K562 (cell line): ENCODE data around the gene LPIN3. TPM values are rescaled to one million over a fixed set of nuclear protein-coding genes. Genes with fewer than 3 reads are reported as not detected.

ENCODE experiments used
- ATAC-seq: fragments of 200-7000 bp; cut with Tn5 transposase; 3 replicates; pipeline ENCODE4 v1.9.1; 2020; ENCODE audit warnings: moderate library complexity
- BruUV-seq: library from RNA; stranded (reverse); fragments of 400-500 nt; replicated peaks from 2 replicates; lab custom pipeline; 2021; lab: Mats Ljungman, UMichigan
- CTCF ChIA-PET: fragments of 300-600 bp; formaldehyde crosslinking; extraction: SDS; loops from one replicate; lab custom pipeline; 2021; ENCODE audit warnings: low intra/inter-chr PET ratio; lab: Yijun Ruan, JAX
- POLR2A ChIA-PET: fragments of 300-600, 350-650 bp; sonication (Branson Sonifier 250); formaldehyde crosslinking; extraction: SDS; loops from one replicate; lab custom pipeline; 2021; ENCODE audit warnings: antibody characterized with exemption, inconsistent platforms; lab: Yijun Ruan, JAX
- DNase-seq, 4 experiments: peaks; one replicate each; pipeline versions ENCODE4 v3.0.0 to v3.0.0-alpha.2; 2011 to 2018; ENCODE audit warnings: low spot score in 3 of 4, mixed read lengths in 3 of 4; ENCODE audit errors: extremely low read depth in 1 of 4
- FAIRE-seq: peaks from 2 replicates; lab custom pipeline; 2011; peaks lifted over from hg19 to GRCh38; lab: Jason Lieb, UNC
- H2AFZ ChIP-seq: 2 replicates; pipeline ENCODE4 v1.6.0; 2011; ENCODE audit warnings: low read depth, low read length, control low read depth, inconsistent platforms
- H3K27ac ChIP-seq: fragments of 200-600 bp; 3 replicates; pipeline ENCODE4 v1.8.0; 2011; ENCODE audit warnings: low read depth, mild to moderate bottlenecking, control low read depth, inconsistent platforms, low read length, moderate library complexity, mixed read lengths; ENCODE audit errors: extremely low read depth
- H3K27me3 ChIP-seq, 2 experiments: fragments of 300-600 bp in 1 of 2; 2 replicates in 1 of 2; 3 replicates in 1 of 2; pipeline versions ENCODE4 v1.6.0 to v1.8.0; 2011; ENCODE audit warnings: inconsistent platforms in 2 of 2, low read length in 2 of 2, mild to moderate bottlenecking in 1 of 2, mixed read lengths in 1 of 2, moderate library complexity in 1 of 2; ENCODE audit not compliant: control insufficient read depth in 2 of 2, insufficient read depth in 2 of 2
- H3K36me3 ChIP-seq: fragments of 300-600 bp; 3 replicates; pipeline ENCODE4 v1.8.0; 2011; ENCODE audit warnings: mild to moderate bottlenecking, low read length, inconsistent platforms; ENCODE audit not compliant: control insufficient read depth, insufficient read depth
- H3K4me1 ChIP-seq, 2 experiments: fragments of 200-600 bp in 1 of 2; replicated peaks in 1 of 2; 2 replicates in 1 of 2; 3 replicates in 1 of 2; pipeline versions ENCODE4 v1.5.1 to v1.8.0; 2011; ENCODE audit warnings: inconsistent platforms in 2 of 2, low read length in 2 of 2, mild to moderate bottlenecking in 1 of 2, mixed read lengths in 1 of 2, moderate library complexity in 1 of 2; ENCODE audit not compliant: control insufficient read depth in 2 of 2, insufficient read depth in 2 of 2
- H3K4me2 ChIP-seq: 2 replicates; pipeline ENCODE4 v1.6.1; 2011; ENCODE audit warnings: low read length, control low read depth, inconsistent platforms, mixed read lengths; ENCODE audit not compliant: insufficient read depth
- H3K4me3 ChIP-seq: fragments of 200-600 bp; sonication (generic), shearing (Covaris generic); 2 replicates; pipeline ENCODE4 v1.5.1; 2016; ENCODE audit warnings: control low read depth, inconsistent platforms
- H3K79me2 ChIP-seq: fragments of 200-600 bp; 3 replicates; pipeline ENCODE4 v1.8.0; 2011; ENCODE audit warnings: low read length, inconsistent platforms; ENCODE audit not compliant: control insufficient read depth, insufficient read depth
- H3K9ac ChIP-seq, 2 experiments: 2 replicates each; pipeline versions ENCODE4 v1.6.0 to v1.6.1; 2011; ENCODE audit warnings: low read depth in 2 of 2, low read length in 2 of 2, control low read depth in 1 of 2, inconsistent platforms in 1 of 2, mild to moderate bottlenecking in 1 of 2, mixed read lengths in 1 of 2; ENCODE audit not compliant: insufficient read depth in 1 of 2
- H3K9me1 ChIP-seq: one replicate; pipeline ENCODE4 v1.6.0; 2011; ENCODE audit warnings: inconsistent platforms, mild to moderate bottlenecking, low read length, moderate library complexity; ENCODE audit not compliant: control insufficient read depth, insufficient read depth
- H3K9me3 ChIP-seq: replicated peaks from 2 replicates; pipeline ENCODE4 v1.5.1; 2011; ENCODE audit warnings: low read depth, low read length, inconsistent platforms; ENCODE audit not compliant: control insufficient read depth, insufficient read depth
- H4K20me1 ChIP-seq: replicated peaks from 2 replicates; pipeline ENCODE4 v1.6.1; 2011; ENCODE audit warnings: low read length, inconsistent platforms, mixed read lengths; ENCODE audit not compliant: control insufficient read depth, insufficient read depth
- ARID2 ChIP-seq: fragments of 450-650 bp; IDR thresholded peaks from 2 replicates; pipeline ENCODE4 v1.6.1; 2017; ENCODE audit warnings: antibody characterized with exemption, mild to moderate bottlenecking
- BRD9 ChIP-seq: fragments of 450-650 bp; IDR thresholded peaks from 2 replicates; pipeline ENCODE4 v1.6.1; 2018; ENCODE audit warnings: low read depth; ENCODE audit not compliant: partially characterized antibody
- CCNT2 ChIP-seq: IDR thresholded peaks from 2 replicates; pipeline ENCODE4 v1.6.1; 2011; ENCODE audit warnings: borderline replicate concordance, low read depth, mild to moderate bottlenecking, moderate library complexity, mixed read lengths, low read length; ENCODE audit not compliant: insufficient read length; ENCODE audit errors: extremely low read depth
- CEBPB ChIP-seq: fragments of 450-650 bp; IDR thresholded peaks from 2 replicates; pipeline ENCODE4 v1.6.1; 2016; ENCODE audit warnings: missing genetic modification characterization, missing compliant biosample characterization
- CREB1 ChIP-seq, 2 experiments: sonication (generic) in 1 of 2; formaldehyde crosslinking in 1 of 2; IDR thresholded peaks; 2 replicates each; pipeline versions ENCODE4 v1.6.1 to v1.8.0; 2012 to 2022; ENCODE audit warnings: inconsistent platforms in 1 of 2, mild to moderate bottlenecking in 1 of 2, missing genetic modification reagents in 1 of 2, moderate library complexity in 1 of 2
- E2F3 ChIP-seq: fragments of 250-450 bp; sonication (Bioruptor Pico); IDR thresholded peaks from 2 replicates; pipeline ENCODE4 v1.4.0; 2020; ENCODE audit warnings: mild to moderate bottlenecking
- ELF1 ChIP-seq: fragments of 200-800 bp; sonication (Bioruptor generic); IDR thresholded peaks from 2 replicates; pipeline ENCODE4 v1.6.1; 2016; ENCODE audit warnings: missing genetic modification characterization, missing compliant biosample characterization
- ELF2 ChIP-seq: fragments of 250-450 bp; sonication (Bioruptor Pico); IDR thresholded peaks from 2 replicates; pipeline ENCODE4 v1.5.0; 2021; ENCODE audit warnings: mild to moderate bottlenecking
- ETS2 ChIP-seq: IDR thresholded peaks from 2 replicates; pipeline ENCODE4 v1.6.1; 2016; ENCODE audit warnings: borderline replicate concordance, missing genetic modification characterization, mild to moderate bottlenecking, moderate library complexity, missing compliant biosample characterization; ENCODE audit not compliant: poor library complexity, severe bottlenecking
- NCOR1 ChIP-seq: fragments of 450-650 bp; IDR thresholded peaks from 2 replicates; pipeline ENCODE4 v1.6.1; 2016; ENCODE audit warnings: mild to moderate bottlenecking, moderate library complexity
- NR1H2 ChIP-seq: sonication (generic); formaldehyde crosslinking; IDR thresholded peaks from 2 replicates; pipeline ENCODE4 v1.4.0; 2020; ENCODE audit warnings: mild to moderate bottlenecking, missing genetic modification reagents
- PRMT5 ChIP-seq: sonication (generic); formaldehyde crosslinking; IDR thresholded peaks from 2 replicates; pipeline ENCODE4 v1.5.0; 2020; ENCODE audit warnings: missing genetic modification reagents
- RHOXF2B ChIP-seq: fragments of 250-450 bp; sonication (Bioruptor Pico); conservative IDR thresholded peaks from 2 replicates; pipeline ENCODE4 v1.5.1; 2021
- SMAD1 ChIP-seq: fragments of 150-350 bp; IDR thresholded peaks from 2 replicates; pipeline ENCODE4 v1.6.1; 2014; ENCODE audit warnings: low read length, low read depth; ENCODE audit not compliant: partially characterized antibody
- ZKSCAN3 ChIP-seq: fragments of 250-450 bp; sonication (Bioruptor Pico); IDR thresholded peaks from 2 replicates; pipeline ENCODE4 v1.4.0; 2020
- ZNF133 ChIP-seq: fragments of 250-450 bp; sonication (Bioruptor Pico); IDR thresholded peaks from 2 replicates; pipeline ENCODE4 v1.4.0; 2020; ENCODE audit warnings: mild to moderate bottlenecking
- ZNF134 ChIP-seq: fragments of 250-450 bp; sonication (Bioruptor Pico); conservative IDR thresholded peaks from 2 replicates; pipeline ENCODE4 v1.4.0; 2020
- ZNF253 ChIP-seq: fragments of 250-450 bp; sonication (Bioruptor Pico); conservative IDR thresholded peaks from 2 replicates; pipeline ENCODE4 v1.6.1; 2021; ENCODE audit warnings: mild to moderate bottlenecking
- ZNF354B ChIP-seq: fragments of 250-450 bp; sonication (Bioruptor Pico); IDR thresholded peaks from 2 replicates; pipeline ENCODE4 v1.4.0; 2020
- ZNF830 ChIP-seq: fragments of 250-450 bp; sonication (Bioruptor Pico); IDR thresholded peaks from 2 replicates; pipeline ENCODE4 v1.5.0; 2021; ENCODE audit warnings: mild to moderate bottlenecking
- WGBS: fragments of 100-300 bp; shearing (Covaris generic); methylation state at CpG from one replicate; pipeline ENCODE4 v1.1.6; 2016; ENCODE audit warnings: low coverage, mixed read lengths; ENCODE audit not compliant: insufficient coverage; ENCODE audit errors: missing lambda C conversion rate; 5-methylcytosine and 5-hydroxymethylcytosine counted together
- in situ Hi-C: fragments of 300-500 bp; cut with MboI; formaldehyde crosslinking; loops from 4 replicates; pipeline ENCODE4 v1.15.0; 2018; ENCODE audit warnings: inconsistent platforms, mixed read lengths
- intact Hi-C: fragments of 100-400 bp; cut with micrococcal nuclease; formaldehyde crosslinking; loops from 2 replicates; pipeline ENCODE4 v1.14.2; 2022
- polyA plus RNA-seq, 8 experiments: library from polyadenylated mRNA; depleted of rRNA in 4 of 8; stranded (reverse) in 5 of 8; unstranded in 3 of 8; fragments of >200 nt; fragmentation: Nextera tagmentation in 2 of 8; fragmentation: Illumina TruSeq in 1 of 8; extraction: Ambion mirVana in 2 of 8; extraction: Trizol in 1 of 8; gene quantifications; 2 replicates each; pipeline versions ENCODE4 v1.2.1 to v1.2.3, GENCODE V29; 2011 to 2014; ENCODE audit warnings: inconsistent platforms in 1 of 8, missing spikeins in 1 of 8
- total RNA-seq, 7 experiments: library from RNA; depleted of rRNA in 6 of 7; stranded (reverse); fragments of >200 nt in 6 of 7; fragmentation: Illumina TruSeq in 2 of 7; extraction: Trizol in 2 of 7; gene quantifications; 2 replicates each; pipeline versions ENCODE4 v1.2.1 to v1.2.3, GENCODE V29; 2011 to 2021; ENCODE audit warnings: low replicate concordance in 1 of 7

Gene LPIN3
- total and polyA plus RNA-seq, 9 of the 15 experiments (the other 6 are each of a cell fraction or from before 2014, with no cell fraction given) = 2.2 to 10.4 (median 5.9) TPM

- TF ChIP-seq SMAD1 (no peak), ZNF133 (CRISPR knock-in tag) (no peak), PRMT5 (CRISPR knock-in tag) (no peak)
- TF ChIP-seq, all 486 proteins: peak for 0
Measured at GRCh38 chr20:41405436-41405835, 64.8 kb downstream of the LPIN3 start (continued).

GRCh38 chr20:41406353-41406752 is 65.7 kb downstream of the LPIN3 start:
- TF ChIP-seq NR1H2 (CRISPR knock-in tag) (no peak), ZNF134 (CRISPR knock-in tag) (no peak), ZNF253 (CRISPR knock-in tag) (no peak), ZNF830 (CRISPR knock-in tag) (no peak), ELF2 (CRISPR knock-in tag) (no peak), CREB1 (IDR thresholded peaks at IDR 0.05) (no peak), CREB1 (CRISPR knock-in tag; IDR thresholded peaks at IDR 0.05) (no peak), ELF1 (tag) (no peak), CEBPB (tag) (no peak), ARID2 (no peak), NCOR1 (no peak), E2F3 (CRISPR knock-in tag) (no peak), ZNF354B (CRISPR knock-in tag) (no peak), CCNT2 (no peak), BRD9 (no peak), RHOXF2B (CRISPR knock-in tag) (no peak), ZKSCAN3 (CRISPR knock-in tag) (no peak), ETS2 (tag) (no peak)
- Histone ChIP-seq H3K9me3 (no peaks in the 10 kb centered on the region), H3K9me1 (no peaks in the 10 kb centered on the region), H2AFZ (no peak overlapping the region), H3K9ac (no peak overlapping the region), H3K36me3 (peaks cover 56% of the 10 kb centered on the region; the same call in 2 of the 3 replicates), H3K4me3 (no peak overlapping the region), H4K20me1 (no peaks in the 10 kb centered on the region; the same call in 1 of the 2 replicates), H3K4me1 (peaks cover 0 to 4% of the 10 kb centered on the region in 2 experiments; a peak in 3 of 5 replicates), H3K79me2 (no peaks in the 10 kb centered on the region), H3K27me3 (no peaks in the 10 kb centered on the region), H3K27ac (no peak overlapping the region), H3K4me2 (no peak overlapping the region)
- intact Hi-C loops = no loop called here
- in situ Hi-C loops = no loop called here
- CTCF ChIA-PET = no interaction called here
- 83% methylated on average over 10 of the region's 10 CpGs for WGBS
- ATAC-seq (no peak), DNase-seq (no peak), FAIRE-seq (no peak)
- no TSS peak for BruUV-seq
- POLR2A ChIA-PET = no interaction called here
